WTC11 (cell line): ENCODE data around the gene IFNGR2. TPM values are rescaled to one million over a fixed set of nuclear protein-coding genes. Genes with fewer than 3 reads are reported as not detected.

Experiments used
- ATAC-seq: fragments of 200-7000 bp; cut with Tn5 transposase; 2 replicates; pipeline ENCODE4 v1.10.0; 2021; ENCODE audit warnings: mild to moderate bottlenecking, moderate library complexity
- CTCF ChIA-PET: fragments of 300-600 bp; sonication (Branson Sonifier 250); formaldehyde crosslinking; loops from one replicate; lab custom pipeline; 2021; ENCODE audit warnings: antibody characterized with exemption; lab: Charles Lee
- POLR2A ChIA-PET: fragments of 350-600 bp; sonication (Branson Sonifier 250); formaldehyde crosslinking; loops from one replicate; lab custom pipeline; 2021; ENCODE audit warnings: antibody characterized with exemption; lab: Charles Lee
- DNase-seq: peaks from one replicate; pipeline ENCODE4 v3.0.0; 2021; ENCODE audit warnings: low spot score
- H3K27ac Mint-ChIP-seq: 2 replicates; pipeline ENCODE4 v1.8.0; 2021; ENCODE audit warnings: mixed read lengths
- H3K27me3 Mint-ChIP-seq: 2 replicates; pipeline ENCODE4 v1.8.0; 2021; ENCODE audit warnings: low read depth, mild to moderate bottlenecking, moderate library complexity, mixed read lengths
- H3K36me3 Mint-ChIP-seq: 2 replicates; pipeline ENCODE4 v1.8.0; 2021; ENCODE audit warnings: mixed read lengths
- H3K4me1 Mint-ChIP-seq: 2 replicates; pipeline ENCODE4 v1.8.0; 2022; ENCODE audit warnings: mixed read lengths
- H3K4me3 Mint-ChIP-seq: 2 replicates; pipeline ENCODE4 v1.8.0; 2021; ENCODE audit warnings: mild to moderate bottlenecking, moderate library complexity, mixed read lengths
- H3K9me3 Mint-ChIP-seq: 2 replicates; pipeline ENCODE4 v1.8.0; 2021; ENCODE audit warnings: mixed read lengths
- AR ChIP-seq: fragments of 250-450 bp; sonication (Bioruptor Pico); IDR thresholded peaks from 2 replicates; pipeline ENCODE4 v1.9.0; 2021; ENCODE audit warnings: mild to moderate bottlenecking
- ATF6 ChIP-seq: sonication (generic); formaldehyde crosslinking; IDR thresholded peaks from 2 replicates; pipeline ENCODE4 v1.8.1; 2023; ENCODE audit warnings: mild to moderate bottlenecking, missing genetic modification reagents
- CDX4 ChIP-seq: fragments of 250-450 bp; sonication (Bioruptor Pico); IDR thresholded peaks from 2 replicates; pipeline ENCODE4 v1.9.0; 2021; ENCODE audit warnings: moderate library complexity, mild to moderate bottlenecking, inconsistent platforms, borderline replicate concordance
- ERG ChIP-seq: fragments of 250-450 bp; sonication (Bioruptor Pico); IDR thresholded peaks from 2 replicates; pipeline ENCODE4 v1.8.0; 2021; ENCODE audit warnings: mild to moderate bottlenecking
- MLX ChIP-seq: sonication (generic); formaldehyde crosslinking; IDR thresholded peaks from 2 replicates; pipeline ENCODE4 v1.8.1; 2023; ENCODE audit warnings: mild to moderate bottlenecking, missing genetic modification reagents, moderate library complexity
- NFE2L1 ChIP-seq: sonication (generic); formaldehyde crosslinking; IDR thresholded peaks from 2 replicates; pipeline ENCODE4 v1.8.1; 2023; ENCODE audit warnings: missing genetic modification reagents
- NFYB ChIP-seq: sonication (generic); formaldehyde crosslinking; conservative IDR thresholded peaks from 2 replicates; pipeline ENCODE4 v1.8.0; 2022; ENCODE audit warnings: low read depth, missing genetic modification reagents
- RELA ChIP-seq: sonication (generic); formaldehyde crosslinking; IDR thresholded peaks from 2 replicates; pipeline ENCODE4 v1.8.1; 2022; ENCODE audit warnings: missing genetic modification reagents, mild to moderate bottlenecking, borderline replicate concordance
- SOX15 ChIP-seq: fragments of 250-450 bp; sonication (Bioruptor Pico); IDR thresholded peaks from 2 replicates; pipeline ENCODE4 v1.9.0; 2021; ENCODE audit warnings: mild to moderate bottlenecking
- SP1 ChIP-seq: sonication (generic); formaldehyde crosslinking; conservative IDR thresholded peaks from 2 replicates; pipeline ENCODE4 v1.8.1; 2022; ENCODE audit warnings: missing genetic modification reagents
- STAT6 ChIP-seq: sonication (generic); formaldehyde crosslinking; conservative IDR thresholded peaks from 2 replicates; pipeline ENCODE4 v1.8.1; 2023; ENCODE audit warnings: mild to moderate bottlenecking, low read depth, missing genetic modification reagents, moderate library complexity
- ZNF121 ChIP-seq: sonication (generic); formaldehyde crosslinking; IDR thresholded peaks from 2 replicates; pipeline ENCODE4 v1.8.0; 2023; ENCODE audit warnings: missing genetic modification reagents
- ZNF232 ChIP-seq: sonication (generic); formaldehyde crosslinking; IDR thresholded peaks from 2 replicates; pipeline ENCODE4 v1.8.0; 2022; ENCODE audit warnings: mild to moderate bottlenecking, missing genetic modification reagents
- ZNF263 ChIP-seq: sonication (generic); formaldehyde crosslinking; IDR thresholded peaks from 2 replicates; pipeline ENCODE4 v1.8.1; 2022; ENCODE audit warnings: low read depth, mild to moderate bottlenecking, moderate library complexity, missing genetic modification reagents
- ZNF396 ChIP-seq: fragments of 250-450 bp; sonication (Bioruptor Pico); IDR thresholded peaks from 2 replicates; pipeline ENCODE4 v1.8.0; 2021; ENCODE audit warnings: mild to moderate bottlenecking, moderate library complexity, borderline replicate concordance
- ZNF532 ChIP-seq: fragments of 250-450 bp; sonication (Bioruptor Pico); IDR thresholded peaks from 2 replicates; pipeline ENCODE4 v1.9.0; 2021; ENCODE audit warnings: mild to moderate bottlenecking, borderline replicate concordance
- ZNF671 ChIP-seq: fragments of 250-450 bp; sonication (Bioruptor Pico); IDR thresholded peaks from 2 replicates; pipeline ENCODE4 v1.8.0; 2021; ENCODE audit warnings: mild to moderate bottlenecking
- total RNA-seq: library from RNA; stranded (reverse); gene quantifications from 3 replicates; pipeline ENCODE4 v1.2.3, GENCODE V29; 2021

Gene IFNGR2
- total RNA-seq, 1 experiment from 2014 or later, result 34.1 TPM

GRCh38 chr21:33412832-33413519 lies 9.8 kb downstream of the IFNGR2 start (continued):
- no peak for TF ChIP-seq AR
- no peak for TF ChIP-seq ZNF232 (CRISPR knock-in tag)
- TF ChIP-seq, all 79 proteins: peak for 0

GRCh38 chr21:33414068-33414467 lies 10.9 kb downstream of the IFNGR2 start:
- H3K27ac Mint-ChIP-seq, result peak overlapping the region; percentile 76
- H3K27me3 Mint-ChIP-seq, result no peaks in the 10 kb centered on the region
- peaks cover 16% of the 10 kb centered on the region for H3K4me1 Mint-ChIP-seq
- POLR2A ChIA-PET, result no interaction called here
- no peaks in the 10 kb centered on the region for H3K9me3 Mint-ChIP-seq
- ATAC-seq, result no peak
- H3K36me3 Mint-ChIP-seq, result peaks cover 19% of the 10 kb centered on the region
- H3K4me3 Mint-ChIP-seq, result no peak overlapping the region
- no peak for DNase-seq
- CTCF ChIA-PET, result no interaction called here
- TF ChIP-seq MLX (CRISPR knock-in tag), result no peak
- TF ChIP-seq STAT6 (CRISPR knock-in tag), result no peak
- no peak for TF ChIP-seq ZNF121 (CRISPR knock-in tag)
- no peak for TF ChIP-seq AR
- TF ChIP-seq ZNF396 (CRISPR knock-in tag), result no peak
- no peak for TF ChIP-seq SP1 (CRISPR knock-in tag)
- TF ChIP-seq NFYB (CRISPR knock-in tag), result no peak
- TF ChIP-seq ZNF671 (CRISPR knock-in tag), result no peak
- no peak for TF ChIP-seq NFE2L1 (CRISPR knock-in tag)
- no peak for TF ChIP-seq ATF6 (CRISPR knock-in tag)
- no peak for TF ChIP-seq ZNF232 (CRISPR knock-in tag)
- TF ChIP-seq ZNF532 (CRISPR knock-in tag), result no peak
- TF ChIP-seq ZNF263 (CRISPR knock-in tag), result no peak
- TF ChIP-seq RELA, result no peak
- TF ChIP-seq ERG (CRISPR knock-in tag), result no peak
- no peak for TF ChIP-seq SOX15 (CRISPR knock-in tag)
- TF ChIP-seq CDX4 (CRISPR knock-in tag), result no peak
